22Rv1 (cell line): ENCODE results near the gene MYO18B.

Source experiments
- ZFX ChIP-seq: fragments of 450-650 bp; IDR thresholded peaks from 2 replicates; pipeline ENCODE4 v1.6.1; 2017; ENCODE audit warnings: antibody characterized with exemption, borderline replicate concordance
- TF ChIP-seq, protein P1 (sequence below): fragments of 450-650 bp; IDR thresholded peaks from 2 replicates; pipeline ENCODE4 v1.5.1; 2017; ENCODE audit warnings: mild to moderate bottlenecking

DNA sequence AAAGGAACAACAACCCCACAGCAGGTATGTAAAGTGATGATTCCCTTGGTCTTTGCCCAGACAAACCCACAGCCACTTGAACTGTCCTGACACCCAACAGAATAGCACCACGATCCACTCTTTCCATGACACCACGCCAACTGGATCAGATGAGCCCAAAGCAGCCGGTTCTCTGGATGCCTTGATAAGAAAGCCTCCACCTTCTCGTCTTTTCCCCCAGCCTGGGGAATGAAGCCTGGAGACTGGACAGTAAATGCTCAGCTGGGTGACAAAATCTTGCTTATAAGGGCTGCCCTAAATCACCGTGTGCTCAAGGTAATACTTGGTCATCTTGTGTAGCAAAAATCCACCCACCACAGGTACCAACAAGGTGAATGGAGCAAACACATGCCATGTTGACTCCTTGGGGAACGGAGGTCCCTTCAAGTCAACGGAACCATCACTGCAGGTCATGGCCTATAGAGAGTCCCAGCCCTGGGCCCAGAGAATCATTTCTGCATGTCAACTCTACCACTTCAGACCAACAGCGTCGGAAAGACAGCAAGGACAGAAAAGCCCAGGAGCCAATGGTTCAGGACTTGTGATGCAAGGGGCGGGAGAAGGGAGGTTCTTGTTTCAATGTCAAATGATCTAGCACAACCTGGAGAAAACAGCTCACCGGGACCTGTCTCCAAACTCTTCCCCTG lies 2.2 kb upstream of the MYO18B start:
- TF ChIP-seq, protein P1, sequence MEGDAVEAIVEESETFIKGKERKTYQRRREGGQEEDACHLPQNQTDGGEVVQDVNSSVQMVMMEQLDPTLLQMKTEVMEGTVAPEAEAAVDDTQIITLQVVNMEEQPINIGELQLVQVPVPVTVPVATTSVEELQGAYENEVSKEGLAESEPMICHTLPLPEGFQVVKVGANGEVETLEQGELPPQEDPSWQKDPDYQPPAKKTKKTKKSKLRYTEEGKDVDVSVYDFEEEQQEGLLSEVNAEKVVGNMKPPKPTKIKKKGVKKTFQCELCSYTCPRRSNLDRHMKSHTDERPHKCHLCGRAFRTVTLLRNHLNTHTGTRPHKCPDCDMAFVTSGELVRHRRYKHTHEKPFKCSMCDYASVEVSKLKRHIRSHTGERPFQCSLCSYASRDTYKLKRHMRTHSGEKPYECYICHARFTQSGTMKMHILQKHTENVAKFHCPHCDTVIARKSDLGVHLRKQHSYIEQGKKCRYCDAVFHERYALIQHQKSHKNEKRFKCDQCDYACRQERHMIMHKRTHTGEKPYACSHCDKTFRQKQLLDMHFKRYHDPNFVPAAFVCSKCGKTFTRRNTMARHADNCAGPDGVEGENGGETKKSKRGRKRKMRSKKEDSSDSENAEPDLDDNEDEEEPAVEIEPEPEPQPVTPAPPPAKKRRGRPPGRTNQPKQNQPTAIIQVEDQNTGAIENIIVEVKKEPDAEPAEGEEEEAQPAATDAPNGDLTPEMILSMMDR = no peak
- TF ChIP-seq ZFX = no peak
